Anterior cingulate cortex (tissue), 58 donors: ENCODE data around the gene CAPZA3.
"Not testable (repeated sequence)": the region's sequence is repeated elsewhere in the genome, so short reads cannot be mapped to it uniquely, and the experiment has no call there.

Experiments used
- DNase-seq, 58 donors: peaks; one replicate each; lab custom pipeline; 2025; lab: John Stamatoyannopoulos, UW

The CAPZA3 gene

DNA sequence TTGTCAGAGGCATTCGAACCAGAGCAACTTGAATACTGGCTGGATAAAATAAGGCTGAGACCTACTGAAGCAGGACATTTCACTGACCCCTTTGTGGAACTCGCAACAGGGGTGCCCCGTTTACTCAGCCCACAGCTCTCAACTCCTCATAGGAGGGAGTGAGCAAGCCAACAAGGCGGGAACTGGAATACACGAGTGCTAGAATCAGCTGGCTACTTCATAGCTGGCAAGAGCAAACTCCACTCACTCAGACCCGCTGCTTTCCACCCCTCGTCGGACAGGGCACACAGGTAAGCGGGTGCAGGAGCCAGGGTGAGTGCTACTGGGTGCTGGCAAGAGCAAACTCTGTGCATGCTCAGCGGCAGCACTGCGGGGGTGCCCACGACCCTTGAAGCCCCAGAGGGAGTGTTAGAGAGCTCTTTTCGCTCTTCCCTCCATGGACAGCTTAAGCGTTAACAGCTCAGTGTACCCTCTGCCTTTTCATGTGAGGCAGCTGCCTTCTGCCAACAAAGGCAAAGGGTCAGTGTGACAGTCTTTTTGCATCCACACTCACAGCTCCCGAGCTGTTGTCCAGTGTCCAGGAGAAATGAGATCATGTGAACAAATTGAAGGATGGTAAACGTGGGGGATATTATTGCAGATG, 15.7 kb downstream of the CAPZA3 start:
- no peak for DNase-seq

DNA sequence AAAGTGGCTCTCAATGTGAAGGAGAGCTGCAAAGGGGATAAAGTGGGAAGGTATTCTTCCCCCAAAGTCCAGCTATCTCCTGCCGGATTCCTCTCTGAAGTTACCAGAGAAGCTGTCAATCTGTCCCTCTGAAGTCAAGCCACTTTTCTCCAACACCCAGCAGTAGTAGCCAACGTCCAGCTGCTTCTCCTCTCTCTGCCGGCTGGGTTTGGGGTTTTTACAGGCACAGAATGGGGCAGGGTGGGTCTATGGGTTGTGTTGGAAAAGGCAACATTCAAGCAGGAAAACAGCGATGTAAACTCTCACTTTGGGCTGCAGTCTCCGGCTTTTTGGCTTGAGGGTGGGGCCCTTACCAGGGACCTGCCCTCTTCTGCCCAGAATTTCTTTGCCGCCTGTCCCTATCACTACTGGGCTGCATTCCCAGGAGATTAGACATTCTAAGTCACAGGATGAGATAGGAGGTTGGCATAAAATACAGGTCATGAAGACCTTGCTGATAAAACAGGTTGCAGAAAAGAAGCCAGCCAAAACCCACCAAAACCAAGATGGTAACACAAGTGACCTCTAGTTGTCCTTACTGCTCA, 16.3 kb downstream of the CAPZA3 start:
- DNase-seq, result no peak

DNA sequence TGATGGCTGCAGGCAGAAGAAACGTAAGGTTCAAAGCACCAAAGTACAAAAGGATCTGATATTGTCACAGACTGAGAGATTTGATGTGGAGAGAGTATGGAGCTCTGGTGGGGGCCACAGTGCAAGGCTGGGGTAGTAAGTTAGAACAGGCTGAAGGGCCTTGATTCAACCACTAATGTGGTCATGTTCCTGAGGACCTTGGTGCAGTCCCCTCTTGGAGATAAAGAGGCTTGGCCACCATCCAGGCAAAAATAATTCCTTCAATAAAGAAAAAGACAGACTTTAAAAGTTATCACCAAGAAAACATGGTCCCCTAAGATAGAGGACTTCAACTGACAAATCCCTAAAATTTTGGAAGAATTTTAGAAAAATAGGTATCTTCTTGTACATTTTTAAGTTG, 17.4 kb downstream of the CAPZA3 start:
- no peak for DNase-seq

DNA sequence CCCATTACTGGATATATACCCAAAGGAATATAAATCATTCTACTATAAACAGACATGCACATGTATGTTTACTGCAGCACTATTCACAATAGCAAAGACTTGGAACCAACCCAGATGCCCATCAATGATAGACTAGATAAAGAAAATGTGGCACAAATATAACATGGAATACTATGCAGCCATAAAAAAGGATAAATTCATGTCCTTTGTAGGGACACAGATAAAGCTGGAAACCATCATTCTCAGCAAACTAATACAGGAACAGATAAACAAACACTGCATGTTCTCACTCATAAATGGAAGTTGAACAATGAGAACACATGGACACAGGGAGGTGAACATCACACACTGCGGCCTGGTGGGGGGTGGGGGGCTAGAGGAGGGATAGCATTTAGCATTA, 28.6 kb downstream of the CAPZA3 start:
- not testable (repeated sequence) for DNase-seq

DNA sequence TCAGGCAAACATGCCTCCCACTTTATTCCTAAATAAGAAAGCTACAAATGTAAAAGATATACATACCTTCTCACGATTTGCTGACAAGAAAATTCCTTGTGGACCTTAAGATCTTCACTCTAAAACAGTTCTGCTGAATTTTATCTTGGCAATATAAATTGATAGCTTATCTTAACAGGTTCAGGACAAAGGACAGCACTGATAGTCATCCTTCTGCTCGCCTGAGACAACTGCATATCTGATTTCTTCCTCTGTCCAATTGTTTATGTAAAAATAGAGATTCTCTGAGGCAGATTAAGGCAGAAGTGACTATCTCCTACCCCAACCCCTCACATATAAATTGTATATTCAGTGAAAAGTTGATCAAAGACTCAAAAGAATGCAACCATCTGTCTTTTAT, 44.9 kb downstream of the CAPZA3 start:
- DNase-seq, result no peak

DNA sequence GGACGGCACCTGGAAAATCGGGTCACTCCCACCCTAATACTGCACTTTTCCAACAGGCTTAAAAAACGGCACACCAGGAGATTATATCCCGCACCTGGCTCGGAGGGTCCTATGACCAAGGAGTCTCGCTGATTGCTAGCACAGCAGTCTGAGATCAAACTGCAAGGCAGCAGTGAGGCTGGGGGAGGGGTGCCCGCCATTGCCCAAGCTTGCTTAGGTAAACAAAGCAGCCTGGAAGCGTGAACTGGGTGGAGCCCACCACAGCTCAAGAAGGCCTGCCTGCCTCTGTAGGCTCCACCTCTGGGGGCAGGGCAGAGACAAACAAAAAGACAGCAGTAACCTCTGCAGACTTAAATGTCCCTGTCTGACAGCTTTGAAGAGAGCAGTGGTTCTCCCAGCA, 47.5 kb downstream of the CAPZA3 start:
- DNase-seq, result not testable (repeated sequence)
